HG03565 (cell line): ENCODE measurements around the gene UROS.
A peak's percentile ranks its signal among the peaks of the same experiment; 100 is the strongest.

Experiments used
- ATAC-seq: cut with Tn5 transposase; IDR thresholded peaks from one replicate; pipeline ENCODE4 v1.9.1; 2021; ENCODE audit warnings: mild to moderate bottlenecking, moderate library complexity; ENCODE audit not compliant: unreplicated experiment

Gene UROS

GRCh38 chr10:125838802-125839575, 15.9 kb upstream of the UROS start:
- no peak for ATAC-seq

GRCh38 chr10:125836746-125837145, 13.7 kb upstream of the UROS start:
- ATAC-seq: no peak

GRCh38 chr10:125828311-125828710, 5.3 kb upstream of the UROS start:
- ATAC-seq: no peak

GRCh38 chr10:125827133-125827532, 4.1 kb upstream of the UROS start:
- no peak for ATAC-seq

- ATAC-seq: no peak
Observed at GRCh38 chr10:125824736-125825135, 1.7 kb upstream of the UROS start.

- ATAC-seq: no peak
Observed at GRCh38 chr10:125823663-125824251, 699 bp upstream of the UROS start.

GRCh38 chr10:125820701-125821100, 2.4 kb downstream of the UROS start:
- ATAC-seq: peak; percentile 37

GRCh38 chr10:125817337-125817946, 5.6 kb downstream of the UROS start:
- ATAC-seq: no peak

- no peak for ATAC-seq
Observed at GRCh38 chr10:125816548-125816947, 6.5 kb downstream of the UROS start.

GRCh38 chr10:125815764-125816163, 7.3 kb downstream of the UROS start:
- no peak for ATAC-seq

- no peak for ATAC-seq
Observed at GRCh38 chr10:125812128-125812750, 10.8 kb downstream of the UROS start.

GRCh38 chr10:125811251-125811650, 11.8 kb downstream of the UROS start:
- ATAC-seq: no peak

GRCh38 chr10:125808047-125808446, 15.0 kb downstream of the UROS start:
- no peak for ATAC-seq

- no peak for ATAC-seq
Observed at GRCh38 chr10:125802739-125803138, 20.3 kb downstream of the UROS start.

GRCh38 chr10:125802131-125802530, 20.9 kb downstream of the UROS start:
- no peak for ATAC-seq

- ATAC-seq: no peak
Observed at GRCh38 chr10:125801574-125801973, 21.5 kb downstream of the UROS start.

- ATAC-seq: no peak
Observed at GRCh38 chr10:125799451-125800182, 23.4 kb downstream of the UROS start.

GRCh38 chr10:125797994-125798662, 24.9 kb downstream of the UROS start:
- ATAC-seq: no peak

GRCh38 chr10:125797424-125797823, 25.6 kb downstream of the UROS start:
- ATAC-seq: no peak

- no peak for ATAC-seq
Observed at GRCh38 chr10:125795637-125796190, 27.3 kb downstream of the UROS start.
